AG08395 (cell line): Measurements from ENCODE around the gene ANO5.

Experiments used
- DNase-seq: peaks from one replicate; pipeline ENCODE4 v3.0.0; 2012; ENCODE audit warnings: mixed read lengths, low spot score

Gene ANO5, protein sequence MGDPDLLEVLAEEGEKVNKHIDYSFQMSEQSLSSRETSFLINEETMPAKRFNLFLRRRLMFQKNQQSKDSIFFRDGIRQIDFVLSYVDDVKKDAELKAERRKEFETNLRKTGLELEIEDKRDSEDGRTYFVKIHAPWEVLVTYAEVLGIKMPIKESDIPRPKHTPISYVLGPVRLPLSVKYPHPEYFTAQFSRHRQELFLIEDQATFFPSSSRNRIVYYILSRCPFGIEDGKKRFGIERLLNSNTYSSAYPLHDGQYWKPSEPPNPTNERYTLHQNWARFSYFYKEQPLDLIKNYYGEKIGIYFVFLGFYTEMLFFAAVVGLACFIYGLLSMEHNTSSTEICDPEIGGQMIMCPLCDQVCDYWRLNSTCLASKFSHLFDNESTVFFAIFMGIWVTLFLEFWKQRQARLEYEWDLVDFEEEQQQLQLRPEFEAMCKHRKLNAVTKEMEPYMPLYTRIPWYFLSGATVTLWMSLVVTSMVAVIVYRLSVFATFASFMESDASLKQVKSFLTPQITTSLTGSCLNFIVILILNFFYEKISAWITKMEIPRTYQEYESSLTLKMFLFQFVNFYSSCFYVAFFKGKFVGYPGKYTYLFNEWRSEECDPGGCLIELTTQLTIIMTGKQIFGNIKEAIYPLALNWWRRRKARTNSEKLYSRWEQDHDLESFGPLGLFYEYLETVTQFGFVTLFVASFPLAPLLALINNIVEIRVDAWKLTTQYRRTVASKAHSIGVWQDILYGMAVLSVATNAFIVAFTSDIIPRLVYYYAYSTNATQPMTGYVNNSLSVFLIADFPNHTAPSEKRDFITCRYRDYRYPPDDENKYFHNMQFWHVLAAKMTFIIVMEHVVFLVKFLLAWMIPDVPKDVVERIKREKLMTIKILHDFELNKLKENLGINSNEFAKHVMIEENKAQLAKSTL

GRCh38 chr11:22192642-22193347, at the start of gene ANO5:
Gene ANO5 (plus strand): TSS chr11:22193085. CDS start chr11:22193493, 408 bp downstream.
- no peak for DNase-seq

- DNase-seq, result no peak
Observed at GRCh38 chr11:22151649-22152197, 41.2 kb upstream of the ANO5 start.

DNA sequence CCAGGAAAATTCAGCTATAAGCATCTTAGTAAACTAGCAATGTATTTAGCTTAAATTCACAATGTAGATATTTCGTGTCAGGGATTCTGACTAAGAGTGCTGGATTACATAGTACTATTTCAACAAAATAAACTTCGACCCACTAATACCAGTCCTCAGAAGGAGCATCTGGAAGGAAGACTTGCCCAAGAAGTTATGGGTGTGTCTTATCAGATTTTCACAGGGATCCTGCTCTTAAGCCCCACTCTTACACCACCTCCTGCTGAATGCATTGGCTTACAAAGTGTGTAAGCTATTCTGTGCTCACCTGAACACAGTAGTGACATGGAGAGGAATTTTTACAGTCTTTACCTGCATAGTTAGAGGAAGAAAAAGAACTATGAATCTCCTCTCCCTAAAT, 35.4 kb upstream of the ANO5 start:
- DNase-seq, result no peak

- no peak for DNase-seq
Observed at GRCh38 chr11:22161489-22161888, 31.4 kb upstream of the ANO5 start.

- DNase-seq, result no peak
Observed at GRCh38 chr11:22162756-22163155, 30.1 kb upstream of the ANO5 start.

DNA sequence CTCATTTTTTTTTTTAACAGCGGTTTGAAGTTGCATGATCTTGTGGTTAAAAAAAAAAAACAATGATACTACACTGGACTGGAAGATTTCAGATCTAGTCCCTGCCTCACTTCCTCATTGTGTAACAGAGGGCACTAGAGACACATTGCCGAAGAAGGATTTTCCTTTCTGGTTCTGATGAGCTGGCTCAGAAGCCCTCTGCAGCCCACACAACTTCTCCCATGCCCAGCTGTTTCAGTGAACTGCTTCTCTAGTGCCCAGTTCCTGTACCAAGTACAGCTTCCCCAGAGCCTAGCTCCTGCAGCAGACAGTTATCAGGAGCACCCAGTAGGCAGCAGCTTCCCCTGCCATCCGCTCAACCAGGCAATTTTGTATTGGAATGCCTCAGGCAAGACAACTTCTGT, 29.5 kb upstream of the ANO5 start:
- no peak for DNase-seq

GRCh38 chr11:22165087-22165486, 27.8 kb upstream of the ANO5 start:
- DNase-seq, result no peak

DNA sequence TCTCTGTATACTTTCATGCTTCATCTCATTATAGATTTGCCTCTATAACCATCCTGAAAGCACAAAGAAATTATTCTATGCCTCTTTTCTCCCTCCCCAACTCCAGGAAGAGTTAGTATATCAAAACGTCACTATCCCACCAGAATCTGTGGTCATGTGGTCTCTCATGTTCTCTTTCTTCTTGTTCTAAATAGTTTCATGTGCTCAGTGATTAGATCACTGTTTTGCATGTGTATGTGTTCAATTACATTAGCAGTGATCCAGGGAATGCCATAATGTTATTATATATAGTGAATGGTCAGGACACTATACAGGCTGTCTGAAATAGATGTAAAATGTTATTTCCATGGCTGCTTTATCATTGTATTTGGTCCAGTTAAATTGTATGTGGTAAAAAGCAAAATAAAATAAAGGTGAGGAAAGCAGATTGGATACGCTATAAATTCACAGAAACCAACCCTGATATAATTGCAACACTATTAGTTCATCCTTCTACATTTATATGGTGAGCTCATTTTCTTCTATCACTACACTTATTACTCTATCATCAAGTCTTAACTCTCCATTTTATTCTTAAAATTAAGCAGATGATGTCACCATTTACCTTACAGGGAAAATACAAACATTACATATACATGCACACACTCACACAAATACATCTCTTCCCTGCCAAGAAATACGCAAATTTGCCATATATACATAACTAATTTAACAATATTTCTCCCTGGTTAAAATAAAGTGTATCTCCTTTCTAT, 26.9 kb upstream of the ANO5 start:
- no peak for DNase-seq

- no peak for DNase-seq
Observed at GRCh38 chr11:22169833-22170232, 23.1 kb upstream of the ANO5 start.

DNA sequence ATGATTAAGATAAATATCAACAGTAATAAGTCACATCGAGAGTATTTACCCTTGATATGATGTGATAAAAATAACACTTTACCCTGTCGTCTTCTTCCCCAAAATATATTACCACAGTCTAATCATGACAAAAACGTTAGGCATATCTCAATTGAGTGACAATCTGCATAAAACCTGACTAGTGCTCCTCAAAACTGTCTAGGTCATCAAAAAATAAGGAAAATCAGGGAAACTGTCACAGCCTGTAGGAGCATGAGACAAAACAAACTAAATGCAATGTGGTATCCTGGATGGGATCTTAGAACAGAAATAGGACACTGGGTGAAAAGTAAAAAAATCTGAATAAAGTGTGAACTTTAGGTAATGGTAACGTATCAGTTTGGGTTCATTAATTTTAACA, 19.4 kb upstream of the ANO5 start:
- DNase-seq, result no peak

- no peak for DNase-seq
Observed at GRCh38 chr11:22177186-22177585, 15.7 kb upstream of the ANO5 start.

DNA sequence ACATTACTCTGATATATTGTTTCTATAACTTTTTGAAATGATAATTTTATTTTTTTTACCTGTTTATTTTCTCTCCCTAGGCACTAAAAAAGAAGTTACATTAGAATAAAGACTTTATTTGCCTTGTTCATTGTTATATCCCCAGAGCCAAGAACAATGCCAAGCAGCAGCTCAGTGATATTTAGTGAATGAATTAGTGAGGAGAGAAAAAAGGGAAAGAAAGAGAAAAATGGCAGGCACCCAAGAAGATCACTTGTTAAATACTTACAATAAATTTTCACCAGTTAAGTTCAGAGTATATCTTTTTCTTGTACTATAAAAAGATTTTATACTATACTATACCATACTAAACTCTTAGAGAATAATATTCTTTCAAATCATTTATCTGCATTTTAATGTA, 13.3 kb upstream of the ANO5 start:
- DNase-seq, result no peak

- DNase-seq, result no peak
Observed at GRCh38 chr11:22180131-22180530, 12.8 kb upstream of the ANO5 start.

DNA sequence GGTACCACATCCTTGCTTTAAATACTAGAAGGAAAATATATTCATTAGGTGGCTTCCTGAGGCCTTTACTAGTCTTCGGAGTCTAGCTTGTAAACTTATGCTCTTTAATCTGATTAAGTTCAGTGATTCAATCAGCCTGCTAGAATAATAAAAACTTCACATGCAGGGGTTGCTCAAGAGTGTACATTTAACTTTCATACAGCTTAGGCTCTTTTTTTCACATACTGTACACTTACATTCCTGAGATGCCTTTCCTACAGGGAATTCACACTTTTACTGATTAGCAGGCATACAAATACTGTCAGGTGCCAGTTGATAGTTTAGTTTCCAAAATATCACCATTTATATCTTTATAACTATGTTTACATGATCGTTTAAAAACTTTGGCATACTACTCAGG, 3.2 kb upstream of the ANO5 start:
- no peak for DNase-seq

DNA sequence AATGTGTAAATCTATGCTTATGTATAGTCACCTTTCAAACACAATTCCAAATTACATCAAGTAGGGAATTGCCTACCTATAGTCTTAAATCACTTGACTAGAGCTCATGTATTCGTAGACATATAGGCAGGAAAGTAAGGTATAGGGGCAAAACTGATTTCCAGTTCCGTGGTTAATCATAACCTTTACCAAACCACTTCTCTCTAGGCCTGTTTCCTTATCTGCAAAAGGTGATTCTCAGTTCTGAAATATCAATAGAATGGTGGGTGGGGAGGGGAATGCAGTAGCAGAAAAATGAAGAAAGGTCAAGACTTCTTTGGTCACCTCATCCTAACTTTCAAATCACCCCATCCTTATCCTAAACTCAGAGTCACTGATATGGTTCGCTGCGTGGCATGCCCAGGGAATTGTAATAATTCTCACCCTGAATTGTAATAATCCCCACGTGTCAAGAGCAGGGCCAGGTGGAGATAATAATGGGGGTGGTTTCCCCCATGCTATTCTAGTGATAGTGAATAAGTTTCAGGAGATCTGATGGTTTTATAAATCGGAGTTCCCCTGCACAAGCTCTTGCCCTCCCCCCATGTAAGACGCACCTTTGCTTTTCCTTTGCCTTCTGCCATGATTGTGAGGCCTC, 1.9 kb upstream of the ANO5 start:
- no peak for DNase-seq

- DNase-seq, result no peak
Observed at GRCh38 chr11:22192289-22192641, 620 bp upstream of the ANO5 start.

- no peak for DNase-seq
Observed at GRCh38 chr11:22193348-22194051, 615 bp downstream of the ANO5 start.

- no peak for DNase-seq
Observed at GRCh38 chr11:22194306-22194705, 1.4 kb downstream of the ANO5 start.

DNA sequence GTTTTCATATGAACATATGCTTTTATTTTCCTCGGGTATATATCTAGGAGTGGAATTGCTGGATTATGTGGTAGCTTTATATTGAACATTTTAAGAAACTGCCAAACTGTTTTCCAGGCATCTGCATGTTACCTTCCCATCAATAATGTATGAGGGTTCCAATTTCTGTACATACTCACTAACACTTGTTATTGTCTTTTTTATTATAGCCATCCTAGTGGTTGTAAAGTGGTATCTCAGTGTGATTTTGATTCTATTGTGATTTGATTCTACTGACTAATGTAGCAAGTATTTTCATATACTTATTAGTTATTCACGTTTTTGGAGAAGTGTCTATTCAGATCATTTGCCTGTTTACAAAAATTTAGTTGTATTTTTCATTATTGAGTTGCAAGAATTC, 2.0 kb downstream of the ANO5 start:
- DNase-seq, result no peak
